ENCODE measurements around the gene CEP72.
"Not testable (repeated sequence)": the region's sequence is repeated elsewhere in the genome, so short reads cannot be mapped to it uniquely, and the experiment has no call there.

The CEP72 gene

DNA sequence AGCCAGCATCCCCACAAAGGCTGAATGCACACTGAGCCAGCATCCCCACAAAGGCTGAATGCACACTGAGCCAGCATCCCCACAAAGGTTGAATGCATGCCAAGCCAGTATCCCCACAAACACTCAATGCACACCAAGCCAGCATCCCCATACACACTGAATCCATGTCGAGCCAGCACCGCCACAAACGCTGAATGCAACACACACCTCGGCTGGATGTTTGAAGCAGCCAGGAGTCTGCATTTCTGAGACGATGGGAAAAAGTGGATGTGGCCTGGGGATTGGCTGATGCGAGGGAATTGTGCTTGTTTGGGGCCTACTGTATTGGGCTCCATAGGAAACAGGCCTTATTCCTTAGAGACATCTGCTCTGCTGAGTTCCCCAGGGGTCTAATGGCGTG lies 30.9 kb upstream of the CEP72 start:
- no peak for DNase-seq

- no peak for DNase-seq
These were observed 30.2 kb upstream of the CEP72 start for GRCh38 chr5:581941-582340.

DNA sequence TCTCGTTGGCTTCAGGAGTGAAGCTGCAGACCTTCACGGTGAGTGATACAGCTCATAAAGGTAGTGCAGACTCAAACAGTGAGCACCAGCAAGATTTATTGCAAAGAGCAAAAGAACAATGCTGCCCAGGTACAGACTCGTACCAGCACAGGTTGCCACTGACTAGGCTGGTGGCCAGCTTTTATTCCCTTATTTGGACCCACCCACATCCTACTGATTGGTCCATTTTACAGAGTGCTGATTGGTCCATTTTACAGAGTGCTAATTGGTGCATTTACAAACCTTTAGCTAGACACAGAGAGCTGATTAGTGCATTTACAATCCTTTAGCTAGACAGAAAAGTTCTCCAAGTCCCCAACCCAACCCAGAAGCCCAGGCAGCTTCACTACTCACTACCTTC lies 29.7 kb upstream of the CEP72 start:
- DNase-seq, result not testable (repeated sequence)

- DNase-seq, result peak; percentile 70
These were observed 29.1 kb upstream of the CEP72 start for GRCh38 chr5:582936-583635.

DNA sequence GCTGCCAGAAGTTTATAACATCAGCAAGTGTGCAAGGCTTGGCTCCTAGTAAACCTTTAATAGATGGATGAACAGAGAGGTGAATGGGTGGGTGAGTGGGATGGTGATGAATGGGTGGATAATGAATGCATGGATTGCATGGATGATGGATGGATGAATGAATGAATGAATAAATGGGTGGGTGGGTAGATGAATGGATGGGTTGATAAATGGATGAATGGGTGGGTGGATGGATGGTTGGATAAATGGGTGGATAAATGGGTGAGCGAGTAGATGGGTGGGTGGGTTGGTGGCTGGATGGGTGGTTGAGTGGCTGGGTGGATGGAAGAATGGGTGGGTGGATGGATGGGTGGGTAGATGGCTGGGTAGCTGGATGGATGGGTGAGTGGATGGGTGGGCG lies 28.5 kb upstream of the CEP72 start:
- DNase-seq, result no peak

DNA sequence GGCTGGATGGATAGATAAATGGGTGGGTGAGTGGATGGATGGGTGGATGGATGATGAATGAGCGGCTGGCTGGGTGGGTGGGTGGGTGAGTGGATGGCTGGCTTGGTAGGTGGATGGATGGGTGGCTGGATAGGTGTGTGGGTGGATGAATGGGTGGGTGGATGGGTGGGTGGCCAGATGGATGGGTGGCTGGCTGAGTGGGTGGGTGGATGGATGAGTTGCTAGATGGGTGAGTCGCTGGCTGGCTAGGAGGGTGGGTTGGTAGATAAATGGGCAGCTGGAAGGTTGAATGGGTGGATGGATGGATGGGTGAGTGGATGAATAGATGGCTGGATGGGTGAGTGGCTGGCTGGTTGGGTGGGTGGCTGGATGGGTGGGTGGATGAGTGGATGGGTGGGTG lies 27.9 kb upstream of the CEP72 start:
- no peak for DNase-seq

GRCh38 chr5:584846-585245 lies 27.3 kb upstream of the CEP72 start:
- DNase-seq, result no peak

DNA sequence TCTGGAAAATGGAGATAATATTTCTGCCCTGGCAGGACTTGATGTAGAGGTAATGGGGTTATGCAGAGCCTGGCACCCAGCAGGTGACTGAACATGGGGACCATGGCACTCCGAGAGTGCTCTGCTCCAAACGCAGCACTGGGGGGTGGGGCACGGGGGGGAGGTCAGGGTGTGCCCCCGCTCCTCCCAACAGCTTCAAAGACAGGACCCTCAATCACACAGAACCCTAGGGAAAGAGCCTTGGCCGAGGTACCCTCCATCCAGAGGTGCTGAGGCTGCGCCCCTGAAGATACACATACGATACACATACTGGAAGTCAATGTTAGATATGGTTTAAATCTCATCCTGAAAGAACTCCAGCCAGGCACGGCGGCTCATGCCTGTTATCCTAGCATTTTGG lies 26.6 kb upstream of the CEP72 start:
- DNase-seq, result no peak

- DNase-seq, result no peak
These were observed 26.0 kb upstream of the CEP72 start for GRCh38 chr5:585962-586628.

GRCh38 chr5:586751-587285 lies 25.3 kb upstream of the CEP72 start:
- no peak for DNase-seq

GRCh38 chr5:587403-587802 lies 24.7 kb upstream of the CEP72 start:
- DNase-seq, result no peak

- DNase-seq, result no peak
These were observed 23.6 kb upstream of the CEP72 start for GRCh38 chr5:588406-588995.

GRCh38 chr5:589173-589572 lies 23.0 kb upstream of the CEP72 start:
- no peak for DNase-seq

DNA sequence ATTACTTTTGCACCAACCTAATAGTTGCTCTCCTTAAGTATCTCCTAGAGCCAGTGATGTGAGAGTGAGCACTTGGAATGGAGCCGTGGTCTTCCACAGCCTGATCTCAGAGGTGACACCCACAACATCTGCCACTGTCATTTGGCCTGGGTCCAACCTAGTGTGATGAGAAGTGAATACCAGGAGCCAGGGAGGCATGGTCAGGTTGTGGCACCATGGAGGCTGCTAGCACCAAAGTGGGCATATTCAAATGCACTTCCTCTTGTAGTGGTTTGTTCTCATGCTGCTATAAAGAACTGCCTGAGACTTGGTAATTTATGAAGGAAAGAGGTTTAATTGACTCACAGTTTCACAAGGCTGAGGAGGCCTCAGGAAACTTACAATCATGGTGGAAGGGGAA lies 22.6 kb upstream of the CEP72 start:
- DNase-seq, result no peak

- DNase-seq, result no peak
These were observed 21.8 kb upstream of the CEP72 start for GRCh38 chr5:590346-590745.

GRCh38 chr5:591746-592145 lies 20.4 kb upstream of the CEP72 start:
- DNase-seq, result peak; percentile 94

DNA sequence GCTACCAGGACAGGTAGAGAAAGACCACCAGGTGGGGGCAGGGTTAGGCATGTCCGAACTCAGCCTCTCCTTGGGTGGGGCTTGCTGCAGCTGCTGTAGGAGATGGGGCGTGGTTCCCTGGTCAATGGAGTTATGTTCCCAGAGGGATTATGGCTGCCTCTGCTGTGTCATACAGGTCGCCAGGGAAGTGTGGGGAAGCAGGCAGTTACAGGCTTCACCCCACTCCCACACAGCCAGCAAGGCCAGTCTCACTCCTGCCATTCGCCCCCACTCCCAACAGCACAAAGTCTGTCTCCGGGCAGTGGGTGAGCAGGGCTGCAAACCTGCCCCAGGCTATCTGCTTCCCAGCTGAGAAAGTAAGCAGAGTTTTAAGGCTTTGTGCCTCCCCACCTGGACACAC lies 20.0 kb upstream of the CEP72 start:
- no peak for DNase-seq

DNA sequence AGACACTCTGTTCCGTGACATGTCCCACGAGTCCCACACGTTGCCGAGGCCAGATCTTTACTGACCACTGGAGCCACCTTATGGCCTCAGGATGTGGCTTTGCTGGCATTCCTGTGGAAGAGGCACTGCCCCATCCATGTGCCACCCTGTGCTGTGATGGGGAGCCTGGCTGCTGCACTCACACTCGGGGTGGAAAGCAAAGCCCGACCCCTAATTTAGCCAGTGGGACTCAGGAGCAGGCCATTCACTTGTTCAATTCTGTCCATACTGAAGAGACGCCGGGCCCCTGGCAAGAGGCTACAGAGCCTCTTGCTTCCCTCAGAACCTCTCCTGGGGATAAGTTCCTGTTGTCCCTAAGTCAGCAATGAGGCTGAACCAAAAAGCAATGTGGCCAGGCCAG lies 18.6 kb upstream of the CEP72 start:
- no peak for DNase-seq

DNA sequence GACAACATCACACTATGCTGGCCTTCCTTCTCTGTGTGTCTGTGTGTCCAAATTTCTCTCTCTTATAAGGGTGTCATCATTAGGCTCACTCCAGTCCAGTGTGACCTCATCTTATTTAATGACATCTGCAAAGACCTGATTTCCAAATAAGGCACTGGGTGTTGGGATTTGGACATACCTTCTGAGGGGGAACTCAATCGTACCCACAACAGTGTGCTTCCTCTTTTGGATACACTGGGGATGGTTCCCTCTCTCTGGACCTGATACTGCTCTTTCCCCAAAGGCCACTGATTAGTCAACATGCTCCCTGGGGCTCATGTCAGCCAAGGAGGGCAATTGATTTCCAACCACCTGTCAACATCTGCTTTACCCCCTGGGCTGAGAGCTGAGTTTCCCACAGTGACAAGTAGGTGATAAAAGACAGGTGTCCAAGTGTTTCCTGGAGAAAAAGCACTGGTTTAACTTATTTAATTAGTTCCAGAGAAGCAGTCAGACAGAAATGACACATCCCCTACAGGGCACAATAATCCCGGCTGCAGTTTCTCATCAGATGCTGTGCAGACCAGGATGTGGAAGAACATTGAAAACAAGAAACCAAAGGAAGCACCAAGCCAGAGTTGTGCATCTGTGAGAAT lies 17.8 kb upstream of the CEP72 start:
- DNase-seq, result no peak

DNA sequence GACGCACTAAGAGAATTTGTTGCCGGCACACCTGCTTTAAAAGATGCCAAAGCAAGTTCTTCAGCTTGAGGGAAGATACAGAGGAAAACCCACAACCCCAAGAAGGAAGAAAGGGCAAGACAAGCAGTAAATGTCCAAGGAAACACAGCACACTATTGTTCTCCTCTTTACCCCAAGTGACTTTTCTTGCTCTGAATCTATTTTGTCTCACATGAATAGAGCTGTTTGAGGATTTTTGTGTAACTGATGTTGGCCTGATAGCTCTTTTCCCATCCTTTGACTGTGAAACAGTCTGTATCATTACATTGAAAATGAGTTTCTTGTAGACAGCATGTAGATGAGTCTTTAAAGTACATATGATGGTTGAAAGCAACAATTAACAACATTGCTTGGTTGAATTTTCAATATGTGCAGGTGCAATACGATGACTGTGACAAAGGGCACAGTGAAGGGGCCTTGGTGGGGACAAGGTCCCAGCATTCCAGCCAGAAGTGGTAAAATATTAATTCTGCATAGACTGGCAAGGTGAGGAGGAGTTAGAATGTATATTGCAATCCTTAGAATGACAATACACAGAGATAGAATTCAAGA lies 16.8 kb upstream of the CEP72 start:
- no peak for DNase-seq

DNA sequence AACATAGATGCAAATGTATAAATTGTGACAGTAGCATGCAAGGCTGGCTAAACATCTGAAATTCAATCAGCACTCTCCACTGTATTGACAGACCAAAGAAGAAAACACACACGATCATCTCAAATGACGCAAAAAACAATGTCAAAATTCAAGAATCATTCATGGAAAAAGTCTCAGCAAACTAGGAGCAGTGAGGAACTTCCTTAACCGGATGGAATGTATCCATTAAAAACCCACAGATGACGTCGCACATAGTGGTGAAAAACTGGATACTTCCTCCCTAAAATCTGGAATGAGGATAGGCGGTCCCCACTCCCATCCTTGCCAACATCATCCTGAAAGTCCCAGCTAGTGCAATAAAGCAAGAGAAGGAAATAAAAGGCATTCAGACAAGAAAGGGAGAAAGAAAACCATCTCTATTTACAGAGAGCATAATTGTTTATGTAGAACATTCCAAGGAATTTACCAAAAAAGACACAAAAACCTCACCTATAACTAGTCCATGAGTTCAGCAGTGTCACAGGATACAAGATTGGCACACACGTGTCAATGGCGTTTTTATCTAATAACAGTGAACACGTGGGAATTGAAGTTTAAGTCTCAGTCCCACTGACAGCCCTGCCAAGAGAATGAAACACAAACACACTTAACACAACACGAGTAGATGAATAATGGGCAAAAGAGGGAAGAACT lies 14.1 kb upstream of the CEP72 start:
- DNase-seq, result no peak

DNA sequence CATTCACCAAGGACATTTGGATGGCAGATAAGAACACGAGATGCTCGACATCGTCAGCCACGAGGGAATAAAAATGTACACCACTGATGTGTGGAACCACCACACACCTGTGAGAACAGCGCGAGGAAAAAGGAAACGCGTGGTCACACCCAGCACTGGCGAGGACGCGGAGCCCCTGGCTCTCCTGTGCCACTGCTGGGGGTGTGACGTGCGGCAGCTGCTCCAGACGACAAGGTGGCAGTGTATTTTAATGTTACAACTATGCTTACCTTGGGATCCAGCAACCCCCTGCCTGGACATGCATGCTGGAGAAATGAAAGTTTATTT lies 13.6 kb upstream of the CEP72 start:
- peak; percentile 51 for DNase-seq
